ENCODE data around the gene SMG9.

DNA sequence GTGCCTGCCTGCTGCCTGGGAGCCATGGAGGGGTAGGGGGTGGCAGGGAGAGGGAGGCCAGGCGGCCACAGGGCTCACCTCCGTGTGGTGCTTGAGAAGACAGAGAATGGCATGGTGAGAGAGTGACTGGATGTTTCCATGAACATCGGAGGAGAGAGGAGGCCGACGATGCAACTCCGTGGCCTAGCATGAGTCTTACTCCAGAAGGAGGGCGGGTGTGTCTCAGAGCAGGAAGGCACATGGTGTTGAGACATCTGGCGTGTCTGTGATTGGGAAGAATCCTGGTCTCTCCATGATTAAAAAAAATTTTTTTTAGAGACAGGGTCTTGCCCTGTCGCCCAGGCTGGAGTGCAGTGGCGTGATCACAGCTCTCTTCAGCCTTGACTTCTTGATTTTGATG lies 33.8 kb downstream of the SMG9 start:
- TF ChIP-seq CTCF (IDR thresholded peaks at IDR 0.05) = no peak
- no peak for TF ChIP-seq POLR2A (IDR thresholded peaks at IDR 0.05)

Measured in esophagus squamous epithelium (tissue), 4 donors.